Keratinocyte (primary cell): ENCODE results near the gene AFG3L2. TPM values are rescaled to one million over a fixed set of nuclear protein-coding genes. Genes with fewer than 3 reads are reported as not detected.

Source experiments
- DNase-seq: peaks from one replicate; pipeline ENCODE4 v3.0.0-alpha.2; 2011; ENCODE audit warnings: low read depth, missing footprints, low spot score
- FAIRE-seq: peaks from 2 replicates; lab custom pipeline; 2011; peaks lifted over from hg19 to GRCh38; lab: Jason Lieb, UNC
- H2AFZ ChIP-seq: 2 replicates; pipeline ENCODE4 v1.6.0; 2012; ENCODE audit warnings: low read length, control low read depth, inconsistent platforms; ENCODE audit not compliant: control insufficient read depth
- H3K27ac ChIP-seq: 2 replicates; pipeline ENCODE4 v1.5.1; 2011; ENCODE audit warnings: low read length; ENCODE audit not compliant: control insufficient read depth, insufficient read depth
- H3K27me3 ChIP-seq: 3 replicates; pipeline ENCODE4 v1.6.0; 2011; ENCODE audit warnings: low read length; ENCODE audit not compliant: control insufficient read depth, insufficient read depth; ENCODE audit errors: extremely low read depth
- H3K36me3 ChIP-seq, 2 experiments: 2 replicates in 1 of 2; 3 replicates in 1 of 2; pipeline ENCODE4 v1.5.1; 2011; ENCODE audit warnings: low read length in 2 of 2, mild to moderate bottlenecking in 1 of 2; ENCODE audit not compliant: control insufficient read depth in 2 of 2, insufficient read depth in 2 of 2; ENCODE audit errors: extremely low read depth in 1 of 2
- H3K4me1 ChIP-seq: 3 replicates; pipeline ENCODE4 v1.5.1; 2011; ENCODE audit warnings: low read length; ENCODE audit not compliant: control insufficient read depth, insufficient read depth; ENCODE audit errors: extremely low read depth
- H3K4me2 ChIP-seq: 3 replicates; pipeline ENCODE4 v1.6.0; 2011; ENCODE audit warnings: low read depth, low read length; ENCODE audit not compliant: control insufficient read depth, insufficient read depth; ENCODE audit errors: extremely low read depth
- H3K4me3 ChIP-seq, 3 experiments: fragments of 200-600 bp in 1 of 3; sonication (generic) in 1 of 3; 2 replicates in 2 of 3; 3 replicates in 1 of 3; pipeline ENCODE4 v1.5.1; 2011 to 2016; ENCODE audit warnings: low read length in 3 of 3, mild to moderate bottlenecking in 3 of 3, control low read depth in 2 of 3, inconsistent platforms in 1 of 3, low read depth in 1 of 3, mixed read lengths in 1 of 3, mixed run types in 1 of 3, moderate library complexity in 1 of 3; ENCODE audit not compliant: control insufficient read depth in 2 of 3, insufficient read depth in 2 of 3; ENCODE audit errors: extremely low read depth in 1 of 3
- H3K79me2 ChIP-seq: 2 replicates; pipeline ENCODE4 v1.6.0; 2012; ENCODE audit warnings: low read length; ENCODE audit not compliant: control insufficient read depth, insufficient read depth
- H3K9ac ChIP-seq: 3 replicates; pipeline ENCODE4 v1.6.0; 2011; ENCODE audit warnings: low read length; ENCODE audit not compliant: control insufficient read depth, insufficient read depth; ENCODE audit errors: extremely low read depth
- H3K9me1 ChIP-seq: 3 replicates; pipeline ENCODE4 v1.6.0; 2011; ENCODE audit warnings: low read length; ENCODE audit not compliant: control insufficient read depth, insufficient read depth; ENCODE audit errors: extremely low read depth
- H3K9me3 ChIP-seq: 2 replicates; pipeline ENCODE4 v1.5.1; 2012; ENCODE audit warnings: low read depth, low read length; ENCODE audit not compliant: control insufficient read depth
- H4K20me1 ChIP-seq: 3 replicates; pipeline ENCODE4 v1.6.0; 2011; ENCODE audit warnings: low read length; ENCODE audit not compliant: control insufficient read depth, insufficient read depth; ENCODE audit errors: extremely low read depth
- EZH2 ChIP-seq: IDR thresholded peaks from one replicate; pipeline ENCODE4 v1.6.1; 2012; ENCODE audit warnings: inconsistent platforms, mild to moderate bottlenecking, low read length, moderate library complexity
- dilution Hi-C: fragments of 300-500 bp; cut with MboI; formaldehyde crosslinking; loops from one replicate; pipeline ENCODE4 v1.7.0; 2020; ENCODE audit warnings: low sequenced_read_pairs; ENCODE audit not compliant: extremely low pct_ligation_motif_present
- polyA plus RNA-seq, 5 experiments: library from polyadenylated mRNA; depleted of rRNA in 3 of 5; stranded (reverse) in 3 of 5; stranded (forward) in 1 of 5; unstranded in 1 of 5; fragments of >200 nt; gene quantifications; 1 replicate in 1 of 5; 2 replicates in 3 of 5; 3 replicates in 1 of 5; pipeline versions ENCODE4 v1.2.1 to v1.2.3, GENCODE V29; 2011 to 2012; ENCODE audit warnings: missing spikeins in 2 of 5, low read depth in 1 of 5, low replicate concordance in 1 of 5
- TF ChIP-seq, protein P1 (sequence below), 3 experiments: IDR thresholded peaks in 1 of 3; conservative IDR thresholded peaks in 1 of 3; optimal IDR thresholded peaks in 1 of 3; 2 replicates in 2 of 3; 3 replicates in 1 of 3; pipeline versions ENCODE3 to v1.5.1; 2011; ENCODE audit warnings: low read length in 3 of 3, mild to moderate bottlenecking in 3 of 3, moderate library complexity in 2 of 3, control low read depth in 1 of 3, inconsistent platforms in 1 of 3; ENCODE audit not compliant: insufficient read depth in 2 of 3; ENCODE audit errors: extremely low read depth in 1 of 3

Gene AFG3L2
- polyA plus RNA-seq, 1 donor (not counting 4 experiments of a cell fraction or from before 2014, with no cell fraction given) = 47.5 TPM

DNA sequence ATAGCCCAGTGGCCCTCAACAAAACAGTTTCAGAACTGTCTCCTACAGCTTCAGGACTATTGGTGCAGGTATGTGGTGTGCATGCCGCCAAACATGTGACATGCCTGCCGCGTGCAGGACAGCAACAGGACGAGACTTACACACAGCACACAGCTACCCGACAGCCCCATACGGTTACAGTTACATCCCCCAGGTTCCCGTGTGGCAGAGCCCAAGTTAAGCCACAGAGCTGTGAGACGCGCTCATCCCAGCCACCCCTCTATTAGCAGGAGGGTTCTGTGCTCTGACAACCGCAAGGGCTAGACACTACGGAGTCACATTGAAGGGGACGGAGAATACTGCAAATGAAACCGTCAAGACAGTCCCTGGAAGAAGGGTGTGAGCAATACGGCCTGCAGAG is 85.3 kb downstream of the AFG3L2 start:
- TF ChIP-seq, protein P1, sequence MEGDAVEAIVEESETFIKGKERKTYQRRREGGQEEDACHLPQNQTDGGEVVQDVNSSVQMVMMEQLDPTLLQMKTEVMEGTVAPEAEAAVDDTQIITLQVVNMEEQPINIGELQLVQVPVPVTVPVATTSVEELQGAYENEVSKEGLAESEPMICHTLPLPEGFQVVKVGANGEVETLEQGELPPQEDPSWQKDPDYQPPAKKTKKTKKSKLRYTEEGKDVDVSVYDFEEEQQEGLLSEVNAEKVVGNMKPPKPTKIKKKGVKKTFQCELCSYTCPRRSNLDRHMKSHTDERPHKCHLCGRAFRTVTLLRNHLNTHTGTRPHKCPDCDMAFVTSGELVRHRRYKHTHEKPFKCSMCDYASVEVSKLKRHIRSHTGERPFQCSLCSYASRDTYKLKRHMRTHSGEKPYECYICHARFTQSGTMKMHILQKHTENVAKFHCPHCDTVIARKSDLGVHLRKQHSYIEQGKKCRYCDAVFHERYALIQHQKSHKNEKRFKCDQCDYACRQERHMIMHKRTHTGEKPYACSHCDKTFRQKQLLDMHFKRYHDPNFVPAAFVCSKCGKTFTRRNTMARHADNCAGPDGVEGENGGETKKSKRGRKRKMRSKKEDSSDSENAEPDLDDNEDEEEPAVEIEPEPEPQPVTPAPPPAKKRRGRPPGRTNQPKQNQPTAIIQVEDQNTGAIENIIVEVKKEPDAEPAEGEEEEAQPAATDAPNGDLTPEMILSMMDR (optimal IDR thresholded peaks at IDR 0.05 in 1 of 3, IDR thresholded peaks at IDR 0.05 in 1 of 3, conservative IDR thresholded peaks at IDR 0.05 in 1 of 3; ENCODE audit: extremely low read depth in 1 of 3, insufficient read depth in 2 of 3, low read length in 3 of 3) = no peak
- no peak for TF ChIP-seq EZH2
- no peaks in the 10 kb centered on the region for H3K36me3 ChIP-seq
- H3K9me1 ChIP-seq = no peaks in the 10 kb centered on the region
- dilution Hi-C loops = no loop called here
- FAIRE-seq = no peak
- no peak overlapping the region for H3K9ac ChIP-seq
- no peak overlapping the region for H3K27ac ChIP-seq
- H3K4me3 ChIP-seq = no peak overlapping the region
- no peaks in the 10 kb centered on the region for H3K27me3 ChIP-seq
- H4K20me1 ChIP-seq = no peaks in the 10 kb centered on the region
- no peak for DNase-seq
- peaks cover 21% of the 10 kb centered on the region for H3K4me1 ChIP-seq
- no peaks in the 10 kb centered on the region for H3K79me2 ChIP-seq
- H3K9me3 ChIP-seq = no peaks in the 10 kb centered on the region
- no peak overlapping the region for H2AFZ ChIP-seq
- no peak overlapping the region for H3K4me2 ChIP-seq

DNA sequence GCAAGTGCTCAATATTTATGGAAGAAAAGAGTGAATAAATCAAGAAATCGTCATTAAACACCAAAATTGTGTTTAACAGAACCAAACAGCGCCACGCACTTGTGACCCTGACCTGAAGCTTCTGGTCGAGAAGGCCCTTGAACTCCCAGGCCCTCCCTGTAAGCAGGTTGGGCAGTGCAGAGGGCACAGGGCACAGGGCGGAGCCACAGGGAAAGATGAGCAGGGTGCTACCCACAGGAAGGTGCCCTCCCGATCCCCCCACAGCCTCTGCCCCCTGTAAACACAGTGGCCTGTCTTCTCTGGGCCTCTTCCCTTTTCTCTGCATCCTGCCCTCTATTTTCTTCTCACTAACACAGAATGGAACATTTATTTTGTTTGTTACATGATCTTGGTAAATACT is 85.9 kb downstream of the AFG3L2 start:
- Histone ChIP-seq H3K4me1 (peaks cover 21% of the 10 kb centered on the region), H3K9me3 (no peaks in the 10 kb centered on the region), H2AFZ (no peak overlapping the region), H3K27me3 (no peaks in the 10 kb centered on the region), H3K27ac (no peak overlapping the region), H3K4me2 (no peak overlapping the region), H3K36me3 (no peaks in the 10 kb centered on the region), H4K20me1 (no peaks in the 10 kb centered on the region), H3K9ac (no peak overlapping the region), H3K4me3 (no peak overlapping the region), H3K9me1 (no peaks in the 10 kb centered on the region), H3K79me2 (no peaks in the 10 kb centered on the region)
- no peak for FAIRE-seq
- TF ChIP-seq EZH2 = no peak
- TF ChIP-seq, protein P1 (optimal IDR thresholded peaks at IDR 0.05 in 1 of 3, IDR thresholded peaks at IDR 0.05 in 1 of 3, conservative IDR thresholded peaks at IDR 0.05 in 1 of 3; ENCODE audit: extremely low read depth in 1 of 3, insufficient read depth in 2 of 3, low read length in 3 of 3) = no peak
- DNase-seq = no peak
- dilution Hi-C loops = no loop called here
